HG03159 (cell line): ENCODE results near the gene DLG1.
"Not testable (repeated sequence)": the region's sequence is repeated elsewhere in the genome, so short reads cannot be mapped to it uniquely, and the experiment has no call there.

Experiments used
- ATAC-seq: cut with Tn5 transposase; IDR thresholded peaks from one replicate; pipeline ENCODE4 v1.9.1; 2021; ENCODE audit warnings: mild to moderate bottlenecking, moderate library complexity; ENCODE audit not compliant: unreplicated experiment

Gene DLG1

GRCh38 chr3:197122394-197122793, 176.0 kb downstream of the DLG1 start:
- ATAC-seq, result no peak

- ATAC-seq, result no peak
These were observed 181.3 kb downstream of the DLG1 start for GRCh38 chr3:197117114-197117513.

GRCh38 chr3:197114007-197114406, 184.4 kb downstream of the DLG1 start:
- no peak for ATAC-seq

- no peak for ATAC-seq
These were observed 186.7 kb downstream of the DLG1 start for GRCh38 chr3:197111685-197112084.

- ATAC-seq, result no peak
These were observed 192.6 kb downstream of the DLG1 start for GRCh38 chr3:197105786-197106185.

- no peak for ATAC-seq
These were observed 193.7 kb downstream of the DLG1 start for GRCh38 chr3:197104738-197105137.

GRCh38 chr3:197103766-197104165, 194.6 kb downstream of the DLG1 start:
- ATAC-seq, result no peak

GRCh38 chr3:197093871-197094270, 204.5 kb downstream of the DLG1 start:
- no peak for ATAC-seq

GRCh38 chr3:197088370-197088769, 210.0 kb downstream of the DLG1 start:
- ATAC-seq, result no peak

GRCh38 chr3:197085137-197085536, 213.3 kb downstream of the DLG1 start:
- ATAC-seq, result no peak

DNA sequence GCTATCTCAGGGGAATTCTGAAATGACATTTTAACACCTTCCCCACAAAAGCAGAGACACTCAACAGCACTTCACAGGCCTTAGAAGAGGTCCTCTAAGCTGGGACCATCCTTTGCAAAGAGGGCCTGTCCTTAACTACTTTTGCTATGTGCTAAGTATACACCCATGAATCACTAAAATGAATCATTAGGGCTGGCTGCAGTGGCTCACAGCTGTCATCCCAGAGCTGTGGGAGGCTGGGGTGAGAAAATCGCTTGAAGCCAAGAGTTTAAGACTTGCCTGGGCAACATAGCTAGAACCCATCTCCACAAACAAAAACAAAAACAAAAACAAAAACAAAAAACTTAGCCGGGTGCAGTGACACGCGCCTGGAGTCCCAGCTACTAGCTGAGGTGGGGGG, 214.9 kb downstream of the DLG1 start:
- ATAC-seq, result no peak

DNA sequence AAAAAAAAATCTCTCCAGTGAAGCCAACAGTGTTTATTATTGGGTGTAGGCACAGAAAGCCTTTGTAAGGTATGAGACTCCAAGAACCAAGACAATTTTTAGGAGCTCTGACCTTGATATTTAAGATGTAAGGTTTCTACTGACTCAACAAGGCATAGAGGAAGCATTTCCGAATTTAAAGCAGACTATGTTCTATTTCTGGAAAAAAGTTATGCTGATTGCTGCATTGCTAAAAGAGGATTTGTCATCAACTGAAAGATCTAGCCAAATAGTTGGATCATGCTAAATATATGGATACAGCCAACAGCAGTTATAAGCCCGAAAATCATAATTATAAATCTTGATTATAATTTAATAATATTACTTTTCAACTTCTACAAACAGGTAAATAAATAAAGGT, 215.5 kb downstream of the DLG1 start:
- ATAC-seq, result no peak

GRCh38 chr3:197080344-197080743, 218.1 kb downstream of the DLG1 start:
- no peak for ATAC-seq

DNA sequence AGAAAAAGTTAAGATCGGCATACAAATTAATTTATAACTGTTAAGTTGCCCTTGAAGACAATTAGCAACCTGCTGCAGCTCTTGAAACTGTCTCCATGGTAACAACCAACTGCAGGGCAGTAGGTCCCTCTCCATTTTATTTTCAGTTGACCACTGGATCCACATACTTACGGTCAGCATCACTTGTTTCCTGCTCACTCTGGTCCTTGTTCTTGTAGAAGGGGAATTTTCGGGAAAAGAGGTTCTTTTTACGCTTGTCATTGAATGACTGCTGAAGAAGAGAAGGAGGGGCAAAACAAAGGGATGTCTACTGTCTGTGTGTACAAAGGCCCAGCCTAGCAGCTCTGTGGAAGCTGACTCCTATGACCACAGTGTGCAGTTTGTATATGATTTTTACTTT, 222.0 kb downstream of the DLG1 start:
- ATAC-seq, result no peak

GRCh38 chr3:197068077-197068476, 230.3 kb downstream of the DLG1 start:
- ATAC-seq, result no peak

GRCh38 chr3:197064771-197065170, 233.6 kb downstream of the DLG1 start:
- no peak for ATAC-seq

GRCh38 chr3:197062446-197062845, 236.0 kb downstream of the DLG1 start:
- ATAC-seq, result no peak

DNA sequence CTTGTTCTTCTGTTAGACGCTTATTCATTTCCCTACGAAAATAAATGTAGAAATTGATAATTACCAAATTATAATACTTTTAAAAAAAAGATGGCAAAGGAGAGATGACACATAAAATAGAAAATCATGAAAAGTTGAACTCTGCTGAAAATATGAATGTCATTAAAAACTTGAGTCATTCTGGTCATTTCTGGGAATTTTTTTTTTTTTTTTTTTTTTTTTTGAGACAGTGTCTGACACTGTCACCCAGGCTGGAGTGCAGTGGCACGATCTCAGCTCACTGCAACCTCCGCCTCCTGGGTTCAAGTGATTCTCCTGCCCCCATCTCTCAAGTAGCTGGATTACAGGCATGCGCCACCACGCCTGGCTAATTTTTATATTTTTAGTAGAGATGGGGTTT, 246.8 kb downstream of the DLG1 start:
- ATAC-seq, result not testable (repeated sequence)

GRCh38 chr3:197050511-197050910, 247.9 kb downstream of the DLG1 start:
- no peak for ATAC-seq

- no peak for ATAC-seq
These were observed 255.9 kb downstream of the DLG1 start for GRCh38 chr3:197042539-197042938.

DNA sequence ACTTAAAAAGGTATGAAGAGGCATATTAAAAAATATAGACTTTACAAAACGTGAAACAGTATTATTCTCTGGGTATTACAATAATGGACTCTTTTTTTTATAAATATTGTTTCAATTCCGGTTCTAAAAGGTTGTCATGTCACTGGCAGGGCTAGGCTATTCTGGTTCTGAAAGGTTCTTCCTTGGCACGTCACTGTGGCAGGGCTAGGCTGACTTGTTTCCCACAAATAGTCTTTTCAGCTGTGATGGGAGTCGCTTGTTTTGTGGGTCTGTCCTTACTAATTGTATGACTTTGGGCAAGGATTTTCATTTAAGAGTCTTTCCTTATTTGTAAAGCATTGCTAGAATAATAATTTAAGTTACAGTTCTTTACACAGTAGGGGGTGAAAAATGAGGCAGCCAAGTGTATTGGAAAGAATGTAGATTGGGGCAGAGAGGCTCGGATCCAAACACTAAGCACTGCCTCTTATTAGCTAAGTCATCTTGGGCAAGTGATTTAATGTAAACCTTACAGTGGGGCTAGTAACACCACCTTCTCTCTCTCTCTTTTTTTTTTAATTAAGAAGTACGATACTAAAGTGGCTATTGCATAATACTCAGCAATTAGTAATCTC, 256.4 kb downstream of the DLG1 start:
- ATAC-seq, result no peak

- ATAC-seq, result no peak
These were observed 257.8 kb downstream of the DLG1 start for GRCh38 chr3:197040658-197041057.

DNA sequence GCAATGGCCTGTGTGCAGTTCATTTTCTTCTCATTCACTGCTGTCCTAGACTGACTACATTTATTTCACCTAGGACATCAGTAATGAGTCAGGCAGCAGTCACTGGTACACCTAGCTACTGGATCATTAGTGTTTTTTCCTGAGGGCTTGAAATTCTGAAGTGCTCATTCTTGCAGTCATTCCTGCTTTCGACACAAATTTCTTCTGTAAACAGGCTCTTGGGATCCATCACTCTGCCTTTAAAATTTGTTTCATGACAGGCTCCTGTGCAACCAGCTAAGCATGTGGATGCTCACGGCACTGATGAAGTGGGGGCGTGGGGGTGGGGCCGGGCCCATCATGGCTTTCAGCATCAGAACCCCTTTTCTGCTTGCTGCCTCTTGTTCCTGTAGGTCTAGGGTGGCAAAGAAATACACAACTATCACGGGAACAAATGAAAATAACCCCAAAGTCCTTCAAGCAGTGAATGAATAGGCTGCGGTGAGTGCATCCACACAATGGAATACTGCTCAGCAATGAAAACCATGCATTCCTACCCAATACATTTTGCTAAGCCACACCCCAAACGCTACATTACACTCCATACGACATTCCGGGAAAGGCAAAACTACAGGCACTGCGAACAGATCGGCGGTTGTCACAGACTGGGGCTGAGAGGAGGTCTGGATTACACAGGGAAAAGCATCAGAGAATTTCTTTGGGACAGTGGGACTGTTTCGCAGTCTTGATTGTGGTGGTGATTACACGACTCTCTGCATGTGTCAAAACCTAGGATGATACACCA, 259.5 kb downstream of the DLG1 start:
- ATAC-seq, result no peak
